ENCODE data around the gene PDE6A.
"Not testable (repeated sequence)": the region's sequence is repeated elsewhere in the genome, so short reads cannot be mapped to it uniquely, and the experiment has no call there.

The PDE6A gene

GRCh38 chr5:149951138-149951749, 6.7 kb upstream of the PDE6A start:
- DNase-seq, result no peak

- DNase-seq, result no peak
These were observed 4.4 kb upstream of the PDE6A start for GRCh38 chr5:149948993-149949392.

GRCh38 chr5:149946118-149946517, 1.5 kb upstream of the PDE6A start:
- DNase-seq, result no peak

GRCh38 chr5:149943177-149943949, 1.2 kb downstream of the PDE6A start:
- DNase-seq, result not testable (repeated sequence)

- not testable (repeated sequence) for DNase-seq
These were observed 1.8 kb downstream of the PDE6A start for GRCh38 chr5:149942741-149943169.

GRCh38 chr5:149942199-149942598, 2.4 kb downstream of the PDE6A start:
- DNase-seq, result no peak

GRCh38 chr5:149941795-149942194, 2.8 kb downstream of the PDE6A start:
- no peak for DNase-seq

GRCh38 chr5:149940941-149941644, 3.5 kb downstream of the PDE6A start:
- no peak for DNase-seq

- no peak for DNase-seq
These were observed 4.5 kb downstream of the PDE6A start for GRCh38 chr5:149940077-149940574.

- no peak for DNase-seq
These were observed 5.0 kb downstream of the PDE6A start for GRCh38 chr5:149939546-149939945.

GRCh38 chr5:149938791-149939358, 5.7 kb downstream of the PDE6A start:
- DNase-seq, result no peak

GRCh38 chr5:149938279-149938678, 6.3 kb downstream of the PDE6A start:
- no peak for DNase-seq

GRCh38 chr5:149937610-149938009, 7.0 kb downstream of the PDE6A start:
- no peak for DNase-seq

GRCh38 chr5:149936700-149937091, 7.9 kb downstream of the PDE6A start:
- DNase-seq, result no peak

GRCh38 chr5:149936044-149936699, 8.4 kb downstream of the PDE6A start:
- no peak for DNase-seq

- DNase-seq, result no peak
These were observed 9.1 kb downstream of the PDE6A start for GRCh38 chr5:149935431-149935901.

GRCh38 chr5:149932445-149933350, 11.9 kb downstream of the PDE6A start:
- DNase-seq, result no peak

GRCh38 chr5:149931992-149932436, 12.6 kb downstream of the PDE6A start:
- DNase-seq, result no peak

- no peak for DNase-seq
These were observed 13.6 kb downstream of the PDE6A start for GRCh38 chr5:149930749-149931574.

- no peak for DNase-seq
These were observed 14.4 kb downstream of the PDE6A start for GRCh38 chr5:149930043-149930748.
